HG03196 (cell line): Measurements from ENCODE around the gene FILIP1L.

Experiments used
- ATAC-seq: cut with Tn5 transposase; IDR thresholded peaks from one replicate; pipeline ENCODE4 v1.9.1; 2021; ENCODE audit not compliant: unreplicated experiment

FILIP1L gene

GRCh38 chr3:99929745-99930139, 184.6 kb downstream of the FILIP1L start:
- ATAC-seq = no peak

GRCh38 chr3:99928771-99929744, 185.2 kb downstream of the FILIP1L start:
- no peak for ATAC-seq

GRCh38 chr3:99927671-99928457, 186.4 kb downstream of the FILIP1L start:
- ATAC-seq = no peak

GRCh38 chr3:99925584-99926230, 188.6 kb downstream of the FILIP1L start:
- no peak for ATAC-seq

GRCh38 chr3:99923873-99924272, 190.4 kb downstream of the FILIP1L start:
- no peak for ATAC-seq

GRCh38 chr3:99921986-99922385, 192.3 kb downstream of the FILIP1L start:
- no peak for ATAC-seq

GRCh38 chr3:99921377-99921695, 193.0 kb downstream of the FILIP1L start:
- ATAC-seq = no peak

GRCh38 chr3:99920481-99921376, 193.6 kb downstream of the FILIP1L start:
- ATAC-seq = no peak

- no peak for ATAC-seq
These were observed 194.6 kb downstream of the FILIP1L start for GRCh38 chr3:99919694-99920093.

GRCh38 chr3:99918715-99919114, 195.6 kb downstream of the FILIP1L start:
- no peak for ATAC-seq

- ATAC-seq = no peak
These were observed 198.3 kb downstream of the FILIP1L start for GRCh38 chr3:99915906-99916432.

- ATAC-seq = no peak
These were observed 202.9 kb downstream of the FILIP1L start for GRCh38 chr3:99911433-99911832.

GRCh38 chr3:99910752-99911290, 203.5 kb downstream of the FILIP1L start:
- no peak for ATAC-seq

- ATAC-seq = no peak
These were observed 204.4 kb downstream of the FILIP1L start for GRCh38 chr3:99909714-99910495.

GRCh38 chr3:99907959-99908544, 206.2 kb downstream of the FILIP1L start:
- ATAC-seq = no peak

GRCh38 chr3:99903869-99904268, 210.4 kb downstream of the FILIP1L start:
- no peak for ATAC-seq

GRCh38 chr3:99902091-99902490, 212.2 kb downstream of the FILIP1L start:
- no peak for ATAC-seq

GRCh38 chr3:99901200-99901926, 212.9 kb downstream of the FILIP1L start:
- no peak for ATAC-seq
